Measurements from ENCODE around the gene GAGE13. TPM values are rescaled to one million over a fixed set of nuclear protein-coding genes. Genes with fewer than 3 reads are reported as not detected.
"Not testable (repeated sequence)": the region's sequence is repeated elsewhere in the genome, so short reads cannot be mapped to it uniquely, and the experiment has no call there.

GAGE13 gene
- total RNA-seq, 1 donor from 2014 or later = not detected

GRCh38 chrX:49290215-49290614 lies 41.2 kb upstream of the GAGE13 start:
- no peak overlapping the region for H3K4me3 Mint-ChIP-seq

GRCh38 chrX:49291615-49292337 lies 39.6 kb upstream of the GAGE13 start:
- Mint-ChIP-seq H3K27ac (ENCODE audit: unreplicated experiment) (no peak overlapping the region), H3K36me3 (ENCODE audit: low read depth) (no peaks in the 10 kb centered on the region), H3K27me3 (ENCODE audit: low read depth) (peaks cover 2% of the 10 kb centered on the region), H3K9me3 (no peaks in the 10 kb centered on the region), H3K4me3 (peak overlapping the region; percentile 75), H3K4me1 (peaks cover 4% of the 10 kb centered on the region)
- peak; percentile 67 for DNase-seq (ENCODE audit: low read depth, low spot score)
- TF ChIP-seq CTCF (conservative IDR thresholded peaks at IDR 0.05) = peak; percentile 68

More at GRCh38 chrX:49290215-49290614, 41.2 kb upstream of the GAGE13 start:
- no peak for DNase-seq (ENCODE audit: low read depth, low spot score)
- Mint-ChIP-seq H3K36me3 (ENCODE audit: low read depth) (no peaks in the 10 kb centered on the region), H3K27me3 (ENCODE audit: low read depth) (peaks cover 2% of the 10 kb centered on the region), H3K9me3 (no peaks in the 10 kb centered on the region), H3K27ac (ENCODE audit: unreplicated experiment) (no peak overlapping the region), H3K4me1 (peaks cover 4% of the 10 kb centered on the region)
- no peak for TF ChIP-seq CTCF (conservative IDR thresholded peaks at IDR 0.05)

- Mint-ChIP-seq H3K36me3 (ENCODE audit: low read depth) (no peaks in the 10 kb centered on the region), H3K27me3 (ENCODE audit: low read depth) (peaks cover 2% of the 10 kb centered on the region), H3K4me3 (no peak overlapping the region), H3K27ac (ENCODE audit: unreplicated experiment) (no peak overlapping the region), H3K4me1 (peaks cover 4% of the 10 kb centered on the region), H3K9me3 (no peaks in the 10 kb centered on the region)
- no peak for TF ChIP-seq CTCF (conservative IDR thresholded peaks at IDR 0.05)
- no peak for DNase-seq (ENCODE audit: low read depth, low spot score)
These were observed 38.7 kb upstream of the GAGE13 start for GRCh38 chrX:49292400-49293362.

GRCh38 chrX:49299293-49299692 lies 32.1 kb upstream of the GAGE13 start:
- H3K27ac Mint-ChIP-seq (ENCODE audit: unreplicated experiment); H3K4me1 Mint-ChIP-seq; DNase-seq (ENCODE audit: low read depth, low spot score); H3K9me3 Mint-ChIP-seq; H3K27me3 Mint-ChIP-seq (ENCODE audit: low read depth); H3K4me3 Mint-ChIP-seq; H3K36me3 Mint-ChIP-seq (ENCODE audit: low read depth): not testable (repeated sequence)

GRCh38 chrX:49300703-49301102 lies 30.7 kb upstream of the GAGE13 start:
- Mint-ChIP-seq H3K9me3 (no peaks in the 10 kb centered on the region), H3K27me3 (ENCODE audit: low read depth) (no peaks in the 10 kb centered on the region), H3K27ac (ENCODE audit: unreplicated experiment) (no peak overlapping the region), H3K36me3 (ENCODE audit: low read depth) (no peaks in the 10 kb centered on the region), H3K4me1 (no peaks in the 10 kb centered on the region), H3K4me3 (no peak overlapping the region)
- no peak for TF ChIP-seq CTCF (conservative IDR thresholded peaks at IDR 0.05)
- no peak for DNase-seq (ENCODE audit: low read depth, low spot score)

Measured in neural crest cell (in vitro differentiated cells).